ENCODE results near the gene SPPL2C.
"Not testable (repeated sequence)": the region's sequence is repeated elsewhere in the genome, so short reads cannot be mapped to it uniquely, and the experiment has no call there.

Gene SPPL2C

GRCh38 chr17:45851022-45851421 lies 6.3 kb downstream of the SPPL2C start:
- DNase-seq = no peak

- no peak for DNase-seq
Observed at GRCh38 chr17:45851464-45851863, 6.8 kb downstream of the SPPL2C start.

GRCh38 chr17:45851873-45852272 lies 7.2 kb downstream of the SPPL2C start:
- no peak for DNase-seq

- peak; percentile 44 to 58 for DNase-seq
Observed at GRCh38 chr17:45852535-45853297, 8.0 kb downstream of the SPPL2C start.

GRCh38 chr17:45854209-45854608 lies 9.5 kb downstream of the SPPL2C start:
- DNase-seq = no peak

- no peak for DNase-seq
Observed at GRCh38 chr17:45855691-45856336, 11.1 kb downstream of the SPPL2C start.

GRCh38 chr17:45857977-45858708 lies 13.5 kb downstream of the SPPL2C start:
- no peak for DNase-seq

- no peak for DNase-seq
Observed at GRCh38 chr17:45861165-45861564, 16.5 kb downstream of the SPPL2C start.

- DNase-seq = not testable (repeated sequence)
Observed at GRCh38 chr17:45862127-45862526, 17.4 kb downstream of the SPPL2C start.

- DNase-seq = no peak
Observed at GRCh38 chr17:45863857-45864654, 19.4 kb downstream of the SPPL2C start.

- peak; percentile 64 to 74 for DNase-seq
Observed at GRCh38 chr17:45867171-45867570, 22.5 kb downstream of the SPPL2C start.

- no peak for DNase-seq
Observed at GRCh38 chr17:45867702-45868101, 23.0 kb downstream of the SPPL2C start.

- DNase-seq = no peak
Observed at GRCh38 chr17:45868276-45868675, 23.6 kb downstream of the SPPL2C start.

- no peak for DNase-seq
Observed at GRCh38 chr17:45869676-45870341, 25.1 kb downstream of the SPPL2C start.

GRCh38 chr17:45870342-45870974 lies 25.8 kb downstream of the SPPL2C start:
- no peak for DNase-seq

- DNase-seq = no peak
Observed at GRCh38 chr17:45871718-45872117, 27.0 kb downstream of the SPPL2C start.

GRCh38 chr17:45873728-45874127 lies 29.0 kb downstream of the SPPL2C start:
- no peak for DNase-seq

GRCh38 chr17:45874151-45874550 lies 29.5 kb downstream of the SPPL2C start:
- no peak for DNase-seq

GRCh38 chr17:45876539-45876938 lies 31.9 kb downstream of the SPPL2C start:
- no peak for DNase-seq

- DNase-seq = no peak
Observed at GRCh38 chr17:45877467-45877866, 32.8 kb downstream of the SPPL2C start.

GRCh38 chr17:45883063-45883462 lies 38.4 kb downstream of the SPPL2C start:
- DNase-seq = no peak

GRCh38 chr17:45886852-45887251 lies 42.2 kb downstream of the SPPL2C start:
- DNase-seq = no peak
